Spleen (tissue), 11 donors: ENCODE measurements around the gene C20orf141. TPM values are rescaled to one million over a fixed set of nuclear protein-coding genes. Genes with fewer than 3 reads are reported as not detected.

Experiments
- DNase-seq: peaks from one replicate; pipeline ENCODE4 v3.0.0-alpha.2; 2020
- H3K27ac ChIP-seq, 8 donors: fragments of 200-600 bp; sonication (generic) in 7 of 8; 1 replicate in 4 of 8; 2 replicates in 4 of 8; pipeline versions ENCODE4 v1.5.0 to v1.8.0; 2016 to 2021; ENCODE audit warnings: inconsistent platforms in 4 of 8, mild to moderate bottlenecking in 4 of 8, moderate library complexity in 1 of 8
- H3K27me3 ChIP-seq, 7 donors: fragments of 200-600 bp; sonication (generic) in 6 of 7; replicated peaks in 1 of 7; 1 replicate in 4 of 7; 2 replicates in 3 of 7; pipeline versions ENCODE4 v1.5.0 to v1.8.0; 2016 to 2021; ENCODE audit warnings: inconsistent platforms in 3 of 7, mild to moderate bottlenecking in 1 of 7
- H3K36me3 ChIP-seq, 6 donors: fragments of 200-600 bp; sonication (generic) in 5 of 6; 1 replicate in 4 of 6; 2 replicates in 2 of 6; pipeline versions ENCODE4 v1.5.0 to v1.8.0; 2016 to 2021; ENCODE audit warnings: inconsistent platforms in 2 of 6
- H3K4me1 ChIP-seq, 6 donors: fragments of 200-600 bp; sonication (generic) in 5 of 6; 1 replicate in 3 of 6; 2 replicates in 3 of 6; pipeline versions ENCODE4 v1.5.0 to v1.8.0; 2016 to 2021; ENCODE audit warnings: inconsistent platforms in 3 of 6
- H3K4me3 ChIP-seq, 8 donors: fragments of 200-600 bp; sonication (generic) in 7 of 8; 1 replicate in 4 of 8; 2 replicates in 4 of 8; pipeline versions ENCODE4 v1.5.0 to v1.8.0; 2016 to 2021; ENCODE audit warnings: inconsistent platforms in 4 of 8, mild to moderate bottlenecking in 4 of 8, moderate library complexity in 2 of 8
- H3K9me3 ChIP-seq, 8 donors: fragments of 200-600 bp; sonication (generic) in 7 of 8; 1 replicate in 4 of 8; 2 replicates in 4 of 8; pipeline versions ENCODE4 v1.5.0 to v1.8.0; 2016 to 2021; ENCODE audit warnings: inconsistent platforms in 4 of 8
- CTCF ChIP-seq, 11 experiments: fragments of 200-600 bp in 7 of 11; fragments of 450-650 bp in 4 of 11; sonication (generic) in 4 of 11; IDR thresholded peaks in 8 of 11; conservative IDR thresholded peaks in 3 of 11; 1 replicate in 7 of 11; 2 replicates in 4 of 11; pipeline versions ENCODE4 v1.4.0 to v1.8.0; 2016 to 2021; ENCODE audit warnings: antibody characterized with exemption in 11 of 11, inconsistent platforms in 4 of 11, mild to moderate bottlenecking in 1 of 11
- POLR2A ChIP-seq, 3 donors: fragments of 450-650 bp; IDR thresholded peaks; one replicate each; pipeline ENCODE4 v1.5.1; 2017; ENCODE audit warnings: antibody characterized with exemption in 3 of 3, mild to moderate bottlenecking in 1 of 3
- POLR2AphosphoS5 ChIP-seq, 3 donors: sonication (generic); formaldehyde crosslinking; IDR thresholded peaks; one replicate each; pipeline ENCODE4 v1.5.1; 2017; ENCODE audit warnings: antibody characterized with exemption in 3 of 3
- WGBS, 5 donors: extraction: QIAGEN DNeasy Blood & Tissue Kit in 3 of 5; methylation state at CpG; one replicate each; pipeline versions ENCODE4 v1.1.5 to v1.1.7; 2013 to 2018; 5-methylcytosine and 5-hydroxymethylcytosine counted together
- intact Hi-C: fragments of 100-400 bp; cut with DNase I; formaldehyde crosslinking; loops from one replicate; pipeline ENCODE4 v1.15.0; 2023; ENCODE audit warnings: low total_unique reads
- polyA plus RNA-seq, 3 donors: library from polyadenylated mRNA; stranded (reverse); fragments of 200-250 nt; gene quantifications; one replicate each; pipeline ENCODE4 v1.2.1, GENCODE V29; 2013
- total RNA-seq, 7 donors: library from RNA; depleted of rRNA in 3 of 7; stranded (reverse); fragments of >200 nt in 3 of 7; fragmentation: NEBNext Ultra II Directional in 4 of 7; extraction: Animal tissue kit (Norgen Biotek cat#: 25700) in 4 of 7; gene quantifications; one replicate each; pipeline versions ENCODE4 v1.1.0 to v1.2.1, GENCODE V29; 2016 to 2021
- donor health status: healthy with polysubstance abuse.
- donor health status: DM: no; HTN: no; CAD: no; lungs with moderate emphysema.
- donor health status: DM: no; HTN: no; CAD: no.
- donor health status: Bipolar disorder and iron deficiency.
- donor health status: healthy.
- donor health status: DM: no; HTN: no; CAD: no.
- donor health status: DM: yes; HTN: yes; CAD: no.

The C20orf141 gene
- total and polyA plus RNA-seq, 10 donors = not detected

- Histone ChIP-seq H3K4me3 (no peak overlapping the region), H3K36me3 (no peaks in the 10 kb centered on the region), H3K27ac (no peak overlapping the region), H3K27me3 (peaks cover 0 to 97% (median 46%) of the 10 kb centered on the region in 7 donors), H3K4me1 (peaks cover 3 to 30% (median 24%) of the 10 kb centered on the region in 6 donors), H3K9me3 (no peaks in the 10 kb centered on the region)
- DNase-seq = no peak
- intact Hi-C loops = no loop called here
- no peak for TF ChIP-seq POLR2A (IDR thresholded peaks at IDR 0.05)
- TF ChIP-seq CTCF (IDR thresholded peaks at IDR 0.05 in 8 of 11, conservative IDR thresholded peaks at IDR 0.05 in 3 of 11) = no peak
- TF ChIP-seq POLR2AphosphoS5 (IDR thresholded peaks at IDR 0.05) = no peak
- WGBS, 5 donors = 67 to 77% (median 69%) methylated on average over 16 of the region's 16 CpGs
Measured at GRCh38 chr20:2804041-2804828, 10.6 kb upstream of the C20orf141 start.

- peaks cover 0 to 97% (median 38%) of the 10 kb centered on the region in 7 donors for H3K27me3 ChIP-seq
- peak; percentile 70 for DNase-seq
- H3K9me3 ChIP-seq = no peaks in the 10 kb centered on the region
- H3K27ac ChIP-seq = no peak overlapping the region
- WGBS, 5 donors = 19 to 24% (median 22%) methylated on average over 40 to 49 of the region's 49 CpGs
- peaks cover under 1 to 22% (median 15%) of the 10 kb centered on the region in 6 donors for H3K4me1 ChIP-seq
- no peaks in the 10 kb centered on the region for H3K36me3 ChIP-seq
- no peak for TF ChIP-seq POLR2A (IDR thresholded peaks at IDR 0.05)
- TF ChIP-seq POLR2AphosphoS5 (IDR thresholded peaks at IDR 0.05) = no peak
- TF ChIP-seq CTCF (IDR thresholded peaks at IDR 0.05 in 8 of 11, conservative IDR thresholded peaks at IDR 0.05 in 3 of 11) = no peak
- no peak overlapping the region for H3K4me3 ChIP-seq
- intact Hi-C loops = no loop called here
Measured at GRCh38 chr20:2804852-2805688, 9.7 kb upstream of the C20orf141 start.

- H3K9me3 ChIP-seq = no peaks in the 10 kb centered on the region
- 54 to 62% (median 57%) methylated on average over 22 of the region's 22 CpGs for WGBS, 5 donors
- no peak for DNase-seq
- H3K27ac ChIP-seq = no peak overlapping the region
- H3K36me3 ChIP-seq = no peaks in the 10 kb centered on the region
- intact Hi-C loops = no loop called here
- H3K4me1 ChIP-seq = peaks cover 0 to 14% (median 8%) of the 10 kb centered on the region in 6 donors
- H3K27me3 ChIP-seq = peaks cover 0 to 97% (median 30%) of the 10 kb centered on the region in 7 donors
- TF ChIP-seq POLR2AphosphoS5 (IDR thresholded peaks at IDR 0.05) (no peak), CTCF (IDR thresholded peaks at IDR 0.05 in 8 of 11, conservative IDR thresholded peaks at IDR 0.05 in 3 of 11) (no peak), POLR2A (IDR thresholded peaks at IDR 0.05) (no peak)
- H3K4me3 ChIP-seq = no peak overlapping the region
Measured at GRCh38 chr20:2805689-2806350, 9.0 kb upstream of the C20orf141 start.
